AML-193 (cell line): ENCODE measurements around the gene MARK1.
A peak's percentile ranks its signal among the peaks of the same experiment; 100 is the strongest.
"Not testable (repeated sequence)": the region's sequence is repeated elsewhere in the genome, so short reads cannot be mapped to it uniquely, and the experiment has no call there.

Experiments used
- DNase-seq, 2 experiments: peaks; one replicate each; lab custom pipeline; 2025; lab: John Stamatoyannopoulos, UW

Gene MARK1

GRCh38 chr1:220529521-220530020, 1.6 kb downstream of the MARK1 start:
- no peak for DNase-seq

GRCh38 chr1:220533504-220534109, 5.7 kb downstream of the MARK1 start:
- no peak for DNase-seq

- DNase-seq, result no peak
These were observed 17.0 kb downstream of the MARK1 start for GRCh38 chr1:220544901-220545303.

- no peak for DNase-seq
These were observed 23.0 kb downstream of the MARK1 start for GRCh38 chr1:220550811-220551399.

- DNase-seq, result no peak
These were observed 23.8 kb downstream of the MARK1 start for GRCh38 chr1:220551718-220552117.

GRCh38 chr1:220552672-220553260, 24.8 kb downstream of the MARK1 start:
- DNase-seq, result no peak

- no peak for DNase-seq
These were observed 28.7 kb downstream of the MARK1 start for GRCh38 chr1:220556641-220557040.

GRCh38 chr1:220563564-220563963, 35.6 kb downstream of the MARK1 start:
- DNase-seq, result no peak

GRCh38 chr1:220564216-220564615, 36.3 kb downstream of the MARK1 start:
- no peak for DNase-seq

GRCh38 chr1:220565670-220566069, 37.7 kb downstream of the MARK1 start:
- no peak for DNase-seq

- no peak for DNase-seq
These were observed 38.9 kb downstream of the MARK1 start for GRCh38 chr1:220566869-220567268.

GRCh38 chr1:220572416-220572815, 44.5 kb downstream of the MARK1 start:
- peak; percentile 3 to 4 for DNase-seq

- DNase-seq, result no peak
These were observed 45.9 kb downstream of the MARK1 start for GRCh38 chr1:220573836-220574235.

- no peak for DNase-seq
These were observed 48.0 kb downstream of the MARK1 start for GRCh38 chr1:220575718-220576497.

- no peak for DNase-seq
These were observed 50.0 kb downstream of the MARK1 start for GRCh38 chr1:220577926-220578325.

GRCh38 chr1:220579317-220579716, 51.4 kb downstream of the MARK1 start:
- no peak for DNase-seq

- DNase-seq, result no peak
These were observed 64.8 kb downstream of the MARK1 start for GRCh38 chr1:220592714-220593113.

- no peak for DNase-seq
These were observed 66.4 kb downstream of the MARK1 start for GRCh38 chr1:220594356-220594755.

- DNase-seq, result no peak
These were observed 67.2 kb downstream of the MARK1 start for GRCh38 chr1:220595179-220595578.

- no peak for DNase-seq
These were observed 77.0 kb downstream of the MARK1 start for GRCh38 chr1:220604926-220605325.

GRCh38 chr1:220605651-220606050, 77.7 kb downstream of the MARK1 start:
- not testable (repeated sequence) for DNase-seq

- not testable (repeated sequence) for DNase-seq
These were observed 83.2 kb downstream of the MARK1 start for GRCh38 chr1:220611100-220611499.

- DNase-seq, result no peak
These were observed 88.9 kb downstream of the MARK1 start for GRCh38 chr1:220616836-220617235.
